ENCODE results near the gene DAD1. TPM values are rescaled to one million over a fixed set of nuclear protein-coding genes. Genes with fewer than 3 reads are reported as not detected.

DAD1 gene
- total RNA-seq, 1 donor from 2014 or later = 255 TPM

DNA sequence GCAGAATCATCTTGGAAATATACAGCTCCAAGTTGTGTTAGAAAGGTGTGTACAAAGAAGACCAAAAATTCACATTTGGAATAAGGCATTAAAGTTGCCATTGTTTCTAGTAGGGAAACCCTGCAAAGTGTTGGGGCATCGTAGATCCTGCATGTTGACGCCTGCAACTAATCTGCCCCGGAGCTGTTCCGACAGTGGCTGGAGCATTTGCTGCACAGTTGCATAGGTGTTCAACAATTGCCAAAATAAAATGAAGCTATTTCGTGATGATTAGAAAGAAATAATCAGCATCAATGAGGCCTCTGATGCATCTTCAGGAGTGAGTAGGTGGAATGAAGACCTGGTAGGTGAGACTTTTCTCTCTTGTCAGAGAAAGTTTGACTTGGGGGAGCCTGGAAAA lies 47.3 kb downstream of the DAD1 start:
- H3K4me3 Mint-ChIP-seq = peak overlapping the region; percentile 84
- DNase-seq = no peak
- H3K4me1 Mint-ChIP-seq = peaks cover 93% of the 10 kb centered on the region
- H3K9me3 Mint-ChIP-seq = no peaks in the 10 kb centered on the region
- peak overlapping the region; percentile 93 for H3K27ac Mint-ChIP-seq
- no peaks in the 10 kb centered on the region for H3K27me3 Mint-ChIP-seq
- intact Hi-C loops (cut with micrococcal nuclease) = loop anchor here (1.0 to 5.0 kb wide), 2 partner anchors 9 to 544 kb away; no protein-coding TSS in a partner anchor
- peaks cover 96% of the 10 kb centered on the region for H3K36me3 Mint-ChIP-seq (ENCODE audit: low read depth)

DNA sequence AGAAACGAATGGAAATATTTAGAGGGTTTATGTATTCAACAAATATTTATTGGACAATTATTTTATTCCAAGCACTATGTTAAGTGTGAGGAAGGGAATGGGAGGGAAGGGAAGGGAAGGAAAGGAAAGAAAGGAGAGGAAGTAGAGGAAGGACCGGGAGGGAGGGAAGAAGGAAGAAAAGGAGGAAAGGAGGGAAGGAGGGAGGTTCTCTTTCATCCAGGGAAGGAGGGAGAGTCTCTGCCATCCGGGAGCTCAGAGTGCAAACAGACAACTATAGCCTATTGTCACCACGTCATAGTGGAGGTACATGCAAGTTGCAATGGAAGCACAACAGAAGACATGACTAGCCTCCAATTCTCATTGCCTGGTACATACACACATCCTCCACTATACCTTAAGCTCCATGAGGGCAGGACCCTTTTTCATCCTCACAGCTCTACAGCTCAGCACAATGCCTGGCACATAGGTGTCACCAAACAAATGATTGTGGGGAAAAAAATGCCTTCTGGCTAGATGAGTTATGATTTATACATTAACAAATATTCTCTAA lies 48.1 kb downstream of the DAD1 start:
- Mint-ChIP-seq H3K36me3 (ENCODE audit: low read depth) (peaks cover 93% of the 10 kb centered on the region), H3K27me3 (no peaks in the 10 kb centered on the region), H3K9me3 (no peaks in the 10 kb centered on the region), H3K4me3 (peak overlapping the region; percentile 84), H3K4me1 (peaks cover 91% of the 10 kb centered on the region), H3K27ac (peak overlapping the region; percentile 93)
- no peak for DNase-seq
- intact Hi-C loops (cut with micrococcal nuclease) = loop anchor here (1.0 to 5.0 kb wide), 2 partner anchors 9 to 544 kb away; no protein-coding TSS in a partner anchor

DNA sequence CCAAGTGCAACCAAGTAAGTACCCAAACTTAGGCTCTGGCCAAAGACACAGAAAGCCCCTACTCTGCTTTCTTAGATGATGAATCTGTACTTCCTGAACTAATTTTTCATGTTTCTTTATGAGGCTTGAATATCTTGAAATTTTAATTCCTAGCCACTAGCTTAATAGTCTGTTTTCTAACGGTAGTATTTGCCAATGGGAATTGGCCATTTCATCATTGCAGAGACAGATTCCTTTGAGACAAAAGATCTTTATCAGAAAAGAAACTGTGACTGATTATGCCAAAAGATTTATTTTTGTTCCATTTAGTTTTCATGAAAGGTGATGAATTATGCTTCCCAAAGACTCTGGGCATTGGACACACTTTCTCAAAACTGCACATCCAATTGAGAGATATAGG lies 48.7 kb downstream of the DAD1 start:
- H3K36me3 Mint-ChIP-seq (ENCODE audit: low read depth) = peaks cover 92% of the 10 kb centered on the region
- H3K4me1 Mint-ChIP-seq = peaks cover 88% of the 10 kb centered on the region
- H3K27ac Mint-ChIP-seq = peak overlapping the region; percentile 93
- DNase-seq = no peak
- no peaks in the 10 kb centered on the region for H3K27me3 Mint-ChIP-seq
- intact Hi-C loops (cut with micrococcal nuclease) = loop anchor here (5.0 kb wide), 1 partner anchor 543 kb away; no protein-coding TSS in a partner anchor
- peak overlapping the region; percentile 84 for H3K4me3 Mint-ChIP-seq
- H3K9me3 Mint-ChIP-seq = no peaks in the 10 kb centered on the region

DNA sequence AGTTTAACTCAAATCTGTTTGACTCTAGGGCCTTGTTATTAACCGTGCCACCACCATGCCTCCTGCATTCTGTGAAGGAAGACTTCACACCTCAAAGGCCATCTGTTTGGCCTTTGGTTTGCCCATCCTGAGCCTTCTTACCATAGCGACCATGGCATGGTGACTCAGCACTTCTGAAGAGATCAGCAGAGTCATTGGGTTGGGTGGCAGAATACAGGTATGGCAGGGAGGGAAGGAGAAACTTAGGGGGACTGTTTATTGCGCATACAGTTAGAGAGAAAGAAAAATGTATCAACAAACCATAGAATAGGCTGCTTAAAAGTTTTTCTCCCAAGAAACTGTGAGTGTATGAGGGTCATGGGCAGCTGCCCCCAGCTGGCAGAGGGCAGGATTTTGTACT lies 49.2 kb downstream of the DAD1 start:
- Mint-ChIP-seq H3K9me3 (no peaks in the 10 kb centered on the region), H3K27ac (peak overlapping the region; percentile 93), H3K4me1 (peaks cover 88% of the 10 kb centered on the region), H3K4me3 (peak overlapping the region; percentile 84), H3K36me3 (ENCODE audit: low read depth) (peaks cover 92% of the 10 kb centered on the region), H3K27me3 (no peaks in the 10 kb centered on the region)
- intact Hi-C loops (cut with micrococcal nuclease) = loop anchor here (5.0 kb wide), 2 partner anchors 43 to 543 kb away; no protein-coding TSS in a partner anchor
- DNase-seq = no peak

DNA sequence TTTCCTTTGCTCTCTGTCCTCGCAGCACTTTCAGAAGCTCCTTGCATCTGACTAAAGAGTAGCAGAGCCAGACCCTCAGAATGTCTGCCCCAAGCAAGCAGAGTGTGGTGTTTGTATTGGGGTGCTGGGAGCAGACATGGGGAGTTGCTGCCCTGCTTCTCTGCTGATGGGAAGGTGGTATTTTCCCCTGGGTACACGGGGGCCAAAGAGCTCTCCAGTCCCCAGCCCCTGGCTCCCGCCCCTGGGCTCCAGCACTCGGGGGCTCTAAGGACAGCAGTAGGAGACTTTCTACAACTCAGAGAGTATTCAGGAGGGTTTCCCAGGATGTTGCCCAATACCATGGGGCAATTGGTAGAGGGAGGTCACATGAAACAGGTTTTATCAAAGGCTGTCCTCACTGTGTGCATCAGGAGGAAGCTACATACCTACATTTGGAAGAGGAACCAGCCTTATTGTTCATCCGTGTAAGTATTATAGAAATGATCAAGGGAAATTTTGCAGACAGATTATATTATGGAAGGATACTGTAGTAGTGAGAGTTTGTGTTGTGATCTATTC lies 50.3 kb downstream of the DAD1 start:
- Mint-ChIP-seq H3K4me1 (peaks cover 86% of the 10 kb centered on the region), H3K27ac (peak overlapping the region; percentile 93), H3K4me3 (peak overlapping the region; percentile 84), H3K9me3 (no peaks in the 10 kb centered on the region), H3K27me3 (no peaks in the 10 kb centered on the region), H3K36me3 (ENCODE audit: low read depth) (peaks cover 92% of the 10 kb centered on the region)
- intact Hi-C loops (cut with micrococcal nuclease) = loop anchor here (5.0 kb wide), 1 partner anchor 41 kb away; no protein-coding TSS in a partner anchor
- DNase-seq = no peak

DNA sequence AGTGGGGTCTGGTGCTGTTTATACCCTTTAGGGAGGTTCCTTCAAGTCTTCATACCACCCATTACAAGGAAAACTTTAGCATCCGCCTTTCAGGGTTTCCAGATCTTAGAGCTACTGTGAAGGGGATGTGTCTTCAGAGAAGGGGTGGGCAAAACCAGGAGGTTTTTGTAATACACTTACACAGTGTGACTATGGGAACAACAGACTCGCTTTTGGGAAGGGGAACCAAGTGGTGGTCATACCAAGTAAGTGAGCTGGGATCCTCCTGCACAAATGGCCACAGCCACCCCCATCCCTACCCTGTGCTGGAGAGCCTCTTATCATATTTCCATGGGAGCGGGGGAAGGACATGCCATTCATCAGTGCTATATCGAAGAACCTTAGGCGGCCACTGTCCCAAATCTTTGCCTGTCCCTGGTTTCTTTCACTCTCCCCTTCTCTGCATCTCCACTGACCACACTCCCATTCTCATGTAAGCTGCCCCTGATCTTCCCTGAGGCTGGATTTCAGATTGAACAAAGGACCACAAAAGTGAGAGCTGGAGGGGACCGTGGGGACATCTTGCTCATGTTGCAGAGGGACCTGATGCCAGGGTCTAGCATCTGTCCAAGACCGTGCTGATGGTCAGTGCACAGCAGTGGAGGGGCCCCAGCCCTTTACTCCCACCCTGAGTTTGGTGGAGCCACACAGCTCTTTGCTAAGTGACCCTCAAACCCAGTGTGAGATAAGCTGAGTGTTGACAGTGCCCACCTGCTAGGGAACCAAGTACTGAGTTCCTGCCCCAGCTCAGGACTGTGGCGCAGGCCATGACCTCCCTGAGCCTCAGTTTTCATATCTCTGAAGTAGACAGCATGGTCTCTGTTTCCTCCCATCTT lies 51.4 kb downstream of the DAD1 start:
- peaks cover 93% of the 10 kb centered on the region for H3K36me3 Mint-ChIP-seq (ENCODE audit: low read depth)

DNA sequence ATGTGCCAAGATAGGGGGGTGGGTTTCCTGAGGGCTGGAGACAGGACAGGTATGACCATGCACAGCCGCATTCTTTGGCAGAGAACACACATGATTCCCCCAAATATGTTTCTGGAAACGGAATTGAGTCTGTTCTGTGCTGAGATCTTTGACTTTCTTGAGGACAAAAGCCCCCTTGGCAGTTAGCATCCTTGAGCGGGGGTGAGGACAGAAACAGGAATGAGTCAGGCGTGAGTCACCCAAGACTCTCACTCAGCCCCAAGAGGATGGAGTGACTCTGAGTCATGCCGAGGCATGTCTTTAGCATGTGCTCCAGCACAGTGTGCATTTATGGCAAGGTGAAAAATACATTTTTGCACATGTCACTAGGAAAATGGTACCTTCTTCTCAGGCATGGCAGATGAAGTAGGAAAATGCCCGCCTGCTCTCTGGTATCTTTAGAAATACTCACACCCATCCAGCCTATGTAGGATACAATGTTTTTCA lies 52.1 kb downstream of the DAD1 start:
- H3K9me3 Mint-ChIP-seq = no peaks in the 10 kb centered on the region
- peaks cover 93% of the 10 kb centered on the region for H3K36me3 Mint-ChIP-seq (ENCODE audit: low read depth)
- intact Hi-C loops (cut with micrococcal nuclease) = loop anchor here (1.0 to 5.0 kb wide), 5 partner anchors 9 to 40 kb away; no protein-coding TSS in a partner anchor
- H3K4me1 Mint-ChIP-seq = peaks cover 89% of the 10 kb centered on the region
- DNase-seq = peak; percentile 93
- H3K27me3 Mint-ChIP-seq = no peaks in the 10 kb centered on the region
- H3K27ac Mint-ChIP-seq = peak overlapping the region; percentile 93
- H3K4me3 Mint-ChIP-seq = peak overlapping the region; percentile 84

More for the DNA sequence above, 51.4 kb downstream of the DAD1 start:
- Mint-ChIP-seq H3K4me1 (peaks cover 89% of the 10 kb centered on the region), H3K27me3 (no peaks in the 10 kb centered on the region), H3K4me3 (peak overlapping the region; percentile 84), H3K9me3 (no peaks in the 10 kb centered on the region), H3K27ac (peak overlapping the region; percentile 93)
- DNase-seq = no peak
- intact Hi-C loops (cut with micrococcal nuclease) = loop anchor here (1.0 to 5.0 kb wide), 5 partner anchors 9 to 40 kb away; no protein-coding TSS in a partner anchor

DNA sequence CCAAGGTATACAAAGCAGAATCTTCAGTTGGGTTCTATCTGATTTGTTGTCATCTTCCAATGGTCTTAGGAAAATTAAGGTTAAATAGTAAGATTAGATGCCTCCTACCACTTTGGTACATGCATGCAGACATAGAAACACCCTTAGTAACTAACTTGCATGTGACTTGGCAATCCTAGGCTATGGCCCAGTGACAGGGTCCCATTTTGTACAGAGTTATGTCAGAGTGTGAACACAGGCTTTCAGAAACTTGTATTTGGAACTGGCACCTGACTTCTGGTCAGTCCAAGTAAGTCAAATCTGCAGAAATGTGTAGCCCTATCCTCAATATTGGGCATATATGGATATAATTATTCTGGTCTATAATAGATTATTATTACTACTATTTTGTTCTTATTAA lies 53.1 kb downstream of the DAD1 start:
- Mint-ChIP-seq H3K4me3 (peak overlapping the region; percentile 81), H3K4me1 (peaks cover 89% of the 10 kb centered on the region), H3K9me3 (no peaks in the 10 kb centered on the region), H3K27me3 (no peaks in the 10 kb centered on the region), H3K36me3 (ENCODE audit: low read depth) (peaks cover 93% of the 10 kb centered on the region), H3K27ac (peak overlapping the region; percentile 66)
- no peak for DNase-seq
- intact Hi-C loops (cut with micrococcal nuclease) = loop anchor here (2.0 to 5.0 kb wide), 2 partner anchors 29 to 39 kb away; no protein-coding TSS in a partner anchor

DNA sequence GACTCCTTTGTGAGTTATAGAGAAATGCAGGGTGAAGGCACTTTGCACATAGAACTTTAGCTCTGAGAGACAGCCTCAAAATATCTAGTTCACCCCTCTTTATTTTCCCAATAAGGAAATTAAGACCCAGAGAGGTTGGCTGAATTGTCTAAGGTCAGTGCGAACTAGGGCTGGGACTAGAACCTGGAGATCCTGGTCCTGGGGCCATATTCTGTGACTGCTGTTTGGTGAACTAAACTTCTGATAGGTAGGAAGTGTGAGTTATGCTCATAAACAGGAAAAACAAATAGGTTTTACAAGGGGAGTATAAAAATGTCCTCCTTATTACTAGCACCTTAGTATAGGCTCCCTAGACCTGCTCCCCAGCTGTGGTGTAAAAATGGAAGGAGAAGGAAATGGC lies 53.9 kb downstream of the DAD1 start:
- H3K27ac Mint-ChIP-seq = peak overlapping the region; percentile 92
- intact Hi-C loops (cut with micrococcal nuclease) = loop anchor here (5.0 kb wide), 1 partner anchor 38 kb away; no protein-coding TSS in a partner anchor
- H3K4me1 Mint-ChIP-seq = peaks cover 86% of the 10 kb centered on the region
- H3K27me3 Mint-ChIP-seq = no peaks in the 10 kb centered on the region
- H3K4me3 Mint-ChIP-seq = peak overlapping the region; percentile 81
- DNase-seq = no peak
- H3K36me3 Mint-ChIP-seq (ENCODE audit: low read depth) = peaks cover 91% of the 10 kb centered on the region
- H3K9me3 Mint-ChIP-seq = no peaks in the 10 kb centered on the region

DNA sequence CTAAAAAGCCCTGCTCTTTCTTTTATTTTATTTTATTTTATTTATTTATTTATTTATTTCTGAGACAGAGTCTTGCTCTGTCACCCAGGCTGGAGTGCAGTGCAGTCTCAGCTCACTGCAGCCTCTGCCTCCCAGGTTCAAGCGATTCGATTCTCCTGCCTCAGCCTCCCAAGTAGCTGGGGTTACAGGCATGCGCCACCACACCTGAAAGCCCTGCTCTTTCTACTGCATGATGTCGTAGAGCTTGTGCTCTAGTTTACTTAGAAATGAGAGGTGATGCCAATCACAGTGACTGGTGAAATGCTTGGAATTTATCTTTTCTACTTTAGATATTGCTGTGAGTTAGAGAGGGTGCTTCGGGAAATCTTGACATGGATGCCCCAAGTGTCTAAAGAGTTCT lies 54.5 kb downstream of the DAD1 start:
- H3K4me1 Mint-ChIP-seq = peaks cover 86% of the 10 kb centered on the region
- H3K4me3 Mint-ChIP-seq = peak overlapping the region; percentile 81
- no peak for DNase-seq
- H3K9me3 Mint-ChIP-seq = no peaks in the 10 kb centered on the region
- H3K27ac Mint-ChIP-seq = peak overlapping the region; percentile 92
- intact Hi-C loops (cut with micrococcal nuclease) = loop anchor here (5.0 kb wide), 2 partner anchors 33 to 812 kb away; no protein-coding TSS in a partner anchor
- H3K27me3 Mint-ChIP-seq = no peaks in the 10 kb centered on the region
- H3K36me3 Mint-ChIP-seq (ENCODE audit: low read depth) = peaks cover 91% of the 10 kb centered on the region

DNA sequence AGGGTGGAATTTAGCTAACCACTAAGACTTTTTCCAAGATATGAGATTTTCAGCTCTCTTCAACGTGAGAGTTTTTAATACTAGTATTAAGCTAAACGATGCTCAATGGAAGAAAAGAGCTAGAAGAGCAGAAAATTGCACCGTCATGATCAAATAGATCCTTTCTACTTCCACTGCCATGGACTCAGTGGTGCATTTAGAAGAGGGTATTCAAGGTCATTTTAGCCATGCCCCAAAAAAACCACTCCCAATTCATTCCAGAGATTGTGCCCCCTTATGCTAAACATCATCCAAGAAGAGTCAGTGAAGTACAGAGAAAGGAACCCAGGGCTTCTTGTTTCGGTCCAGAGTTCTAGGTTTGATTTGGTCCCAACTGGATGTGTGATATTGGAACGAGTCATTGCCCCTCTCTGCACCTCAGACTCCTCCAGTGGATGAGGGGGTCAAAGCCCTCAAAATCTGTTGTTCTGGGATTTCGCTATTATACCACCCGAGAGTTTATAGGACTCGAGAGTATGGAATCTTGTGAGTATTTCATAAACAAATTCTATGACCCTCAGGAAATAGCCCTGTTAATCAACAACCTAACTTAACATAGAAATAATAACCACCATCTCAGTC lies 55.2 kb downstream of the DAD1 start:
- Mint-ChIP-seq H3K27ac (peak overlapping the region; percentile 94), H3K4me3 (peak overlapping the region; percentile 81), H3K27me3 (no peaks in the 10 kb centered on the region), H3K4me1 (peaks cover 85% of the 10 kb centered on the region), H3K36me3 (ENCODE audit: low read depth) (peaks cover 91% of the 10 kb centered on the region), H3K9me3 (no peaks in the 10 kb centered on the region)
- intact Hi-C loops (cut with micrococcal nuclease) = loop anchor here (5.0 kb wide), 2 partner anchors 33 to 812 kb away; no protein-coding TSS in a partner anchor
- DNase-seq = no peak

DNA sequence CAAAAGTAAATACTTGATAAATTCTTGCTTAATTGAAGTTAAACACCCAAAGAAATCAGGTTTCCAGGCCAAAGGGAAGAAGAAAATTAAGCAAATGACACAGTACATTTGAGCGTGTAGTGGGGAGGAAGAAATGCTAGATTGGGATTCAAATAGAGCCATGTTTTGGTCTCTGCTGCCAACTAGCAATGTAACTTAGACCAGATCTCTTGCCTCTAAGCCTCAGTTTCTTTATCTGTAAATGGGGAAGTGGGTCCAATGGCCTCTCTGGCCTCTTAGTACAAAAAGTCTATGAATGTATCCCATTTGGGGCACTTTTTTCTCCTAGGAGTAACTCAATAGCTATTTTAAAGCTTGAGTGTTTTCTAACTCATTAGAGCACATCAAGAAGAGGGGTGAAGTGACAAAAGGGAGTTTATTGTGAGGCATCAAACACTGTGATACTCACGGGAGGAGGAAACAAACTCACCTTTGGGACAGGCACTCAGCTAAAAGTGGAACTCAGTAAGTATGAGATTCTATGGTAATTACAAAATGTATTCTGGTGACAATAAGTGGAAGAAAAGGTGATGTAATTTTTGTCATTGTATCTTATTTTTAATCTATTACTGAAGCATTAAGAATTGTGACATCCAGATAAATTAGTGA lies 55.8 kb downstream of the DAD1 start:
- peak overlapping the region; percentile 94 for H3K27ac Mint-ChIP-seq
- H3K27me3 Mint-ChIP-seq = no peaks in the 10 kb centered on the region
- H3K9me3 Mint-ChIP-seq = no peaks in the 10 kb centered on the region
- intact Hi-C loops (cut with micrococcal nuclease) = loop anchor here (5.0 kb wide), 2 partner anchors 34 to 811 kb away; no protein-coding TSS in a partner anchor
- peaks cover 91% of the 10 kb centered on the region for H3K36me3 Mint-ChIP-seq (ENCODE audit: low read depth)
- no peak for DNase-seq
- peak overlapping the region; percentile 81 for H3K4me3 Mint-ChIP-seq
- peaks cover 85% of the 10 kb centered on the region for H3K4me1 Mint-ChIP-seq
